A673 (cell line): ENCODE results near the gene SAMD3. TPM values are rescaled to one million over a fixed set of nuclear protein-coding genes. Genes with fewer than 3 reads are reported as not detected.

Source experiments
- BruUV-seq: library from RNA; stranded (reverse); fragments of 400-500 nt; replicated peaks from 2 replicates; lab custom pipeline; 2021; lab: Mats Ljungman, UMichigan
- CTCF ChIA-PET: fragments of 300-600 bp; sonication (Branson Sonifier 250); formaldehyde crosslinking; loops from one replicate; lab custom pipeline; 2022; ENCODE audit warnings: antibody characterized with exemption; lab: Charles Lee
- POLR2A ChIA-PET: fragments of 300-600 bp; sonication (Branson Sonifier 250); formaldehyde crosslinking; loops from one replicate; lab custom pipeline; 2022; ENCODE audit warnings: antibody characterized with exemption; ENCODE audit not compliant: low non-redundant PET; lab: Charles Lee
- DNase-seq: peaks from one replicate; pipeline ENCODE4 v3.0.0-alpha.2; 2015; ENCODE audit warnings: low spot score
- H3K27ac ChIP-seq: fragments of 200-600 bp; sonication (generic); 2 replicates; pipeline ENCODE4 v1.5.1; 2016; ENCODE audit warnings: mixed run types, low read depth, mild to moderate bottlenecking, mixed read lengths, antibody characterized with exemption, low read length; ENCODE audit not compliant: poor library complexity, severe bottlenecking
- H3K27me3 ChIP-seq: fragments of 200-600 bp; sonication (generic); replicated peaks from 2 replicates; pipeline ENCODE4 v1.6.1; 2017; ENCODE audit warnings: mixed run types, low read depth, mild to moderate bottlenecking, mixed read lengths, antibody characterized with exemption, low read length; ENCODE audit not compliant: insufficient read depth, poor library complexity
- H3K36me3 ChIP-seq: fragments of 200-600 bp; sonication (generic); 2 replicates; pipeline ENCODE4 v1.6.1; 2016; ENCODE audit warnings: mixed run types, mild to moderate bottlenecking, mixed read lengths, antibody characterized with exemption, low read length; ENCODE audit not compliant: insufficient read depth, poor library complexity, severe bottlenecking
- H3K4me1 ChIP-seq: fragments of 200-600 bp; sonication (generic); 2 replicates; pipeline ENCODE4 v1.6.1; 2017; ENCODE audit warnings: mixed run types, mild to moderate bottlenecking, mixed read lengths, antibody characterized with exemption, low read length; ENCODE audit not compliant: insufficient read depth, poor library complexity, severe bottlenecking
- H3K4me3 ChIP-seq: fragments of 200-600 bp; sonication (generic); 2 replicates; pipeline ENCODE4 v1.5.1; 2016; ENCODE audit warnings: low read depth, mixed run types, mild to moderate bottlenecking, mixed read lengths, low read length; ENCODE audit not compliant: poor library complexity, severe bottlenecking
- H3K9me3 ChIP-seq: fragments of 200-600 bp; sonication (generic); 2 replicates; pipeline ENCODE4 v1.6.1; 2016; ENCODE audit warnings: mixed run types, low read depth, mild to moderate bottlenecking, mixed read lengths, antibody characterized with exemption, low read length; ENCODE audit not compliant: poor library complexity, severe bottlenecking
- EZH2 ChIP-seq: fragments of 200-600 bp; sonication (generic); IDR thresholded peaks from 2 replicates; pipeline ENCODE4 v1.6.1; 2017; ENCODE audit warnings: borderline replicate concordance, low read depth, mild to moderate bottlenecking, mixed read lengths, antibody characterized with exemption, low read length; ENCODE audit not compliant: poor library complexity, severe bottlenecking
- intact Hi-C: fragments of 100-400 bp; cut with micrococcal nuclease; formaldehyde crosslinking; loops from one replicate; pipeline ENCODE4 v1.10.0; 2022; ENCODE audit not compliant: unreplicated experiment
- total RNA-seq: library from RNA; stranded (reverse); gene quantifications from 2 replicates; pipeline ENCODE4 v1.2.3, GENCODE V29; 2021
- TF ChIP-seq, protein P1 (sequence below): fragments of 300-800, 200-600 bp; sonication (generic); conservative IDR thresholded peaks from 2 replicates; pipeline ENCODE4 v1.5.1; 2017; ENCODE audit warnings: low read depth, mild to moderate bottlenecking, antibody characterized with exemption, low read length, moderate library complexity, mixed read lengths

Gene SAMD3
- total RNA-seq, 1 experiment from 2014 or later = not detected

DNA sequence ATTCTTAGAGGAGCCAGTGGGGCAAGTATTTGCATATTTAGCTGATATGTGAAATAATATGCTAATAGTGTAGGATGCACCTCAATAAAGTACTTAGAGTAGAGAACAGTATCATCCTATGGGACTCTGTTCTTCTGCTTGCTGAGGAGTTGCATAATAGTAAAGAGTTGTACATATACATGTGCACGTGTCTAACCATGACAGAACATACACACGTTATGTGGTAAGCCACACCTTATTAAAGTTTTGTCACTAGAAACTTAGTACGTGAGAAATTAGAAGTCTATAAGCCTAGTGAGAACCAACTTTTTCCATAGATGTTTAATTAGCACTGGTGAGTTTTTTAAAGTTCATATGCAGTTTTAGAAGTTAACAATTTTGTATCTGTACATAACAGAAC lies 123.6 kb downstream of the SAMD3 start:
- ChIA-PET CTCF (no interaction called here), POLR2A (no interaction called here)
- BruUV-seq = no TSS peak
- H3K4me3 ChIP-seq = no peak overlapping the region
- intact Hi-C loops = no loop called here
- TF ChIP-seq EZH2 = no peak
- TF ChIP-seq, protein P1, sequence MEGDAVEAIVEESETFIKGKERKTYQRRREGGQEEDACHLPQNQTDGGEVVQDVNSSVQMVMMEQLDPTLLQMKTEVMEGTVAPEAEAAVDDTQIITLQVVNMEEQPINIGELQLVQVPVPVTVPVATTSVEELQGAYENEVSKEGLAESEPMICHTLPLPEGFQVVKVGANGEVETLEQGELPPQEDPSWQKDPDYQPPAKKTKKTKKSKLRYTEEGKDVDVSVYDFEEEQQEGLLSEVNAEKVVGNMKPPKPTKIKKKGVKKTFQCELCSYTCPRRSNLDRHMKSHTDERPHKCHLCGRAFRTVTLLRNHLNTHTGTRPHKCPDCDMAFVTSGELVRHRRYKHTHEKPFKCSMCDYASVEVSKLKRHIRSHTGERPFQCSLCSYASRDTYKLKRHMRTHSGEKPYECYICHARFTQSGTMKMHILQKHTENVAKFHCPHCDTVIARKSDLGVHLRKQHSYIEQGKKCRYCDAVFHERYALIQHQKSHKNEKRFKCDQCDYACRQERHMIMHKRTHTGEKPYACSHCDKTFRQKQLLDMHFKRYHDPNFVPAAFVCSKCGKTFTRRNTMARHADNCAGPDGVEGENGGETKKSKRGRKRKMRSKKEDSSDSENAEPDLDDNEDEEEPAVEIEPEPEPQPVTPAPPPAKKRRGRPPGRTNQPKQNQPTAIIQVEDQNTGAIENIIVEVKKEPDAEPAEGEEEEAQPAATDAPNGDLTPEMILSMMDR = no peak
- no peaks in the 10 kb centered on the region for H3K9me3 ChIP-seq
- no peaks in the 10 kb centered on the region for H3K27me3 ChIP-seq
- H3K4me1 ChIP-seq = peaks cover 3% of the 10 kb centered on the region
- H3K36me3 ChIP-seq = no peaks in the 10 kb centered on the region
- no peak overlapping the region for H3K27ac ChIP-seq
- no peak for DNase-seq

DNA sequence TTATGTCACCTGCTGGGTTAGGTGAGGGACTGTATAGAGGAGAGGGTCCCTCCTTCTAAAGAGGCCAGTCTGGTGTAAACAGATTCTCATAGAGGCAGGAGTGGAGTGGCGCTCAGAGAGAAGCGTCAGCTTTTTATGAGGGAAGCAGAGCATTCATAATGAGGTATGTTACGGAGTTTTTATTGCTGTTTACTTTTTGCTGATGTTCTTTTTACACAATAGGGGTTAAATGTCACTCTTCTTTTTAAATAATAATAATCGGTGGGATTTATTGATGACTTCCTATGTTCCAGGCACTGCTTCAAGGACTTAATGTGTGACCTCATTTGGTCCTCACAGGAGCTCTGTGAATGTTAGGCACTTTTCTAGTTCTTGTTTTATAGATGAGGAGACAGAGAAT lies 124.4 kb downstream of the SAMD3 start:
- TF ChIP-seq, protein P1 = no peak
- no peak for TF ChIP-seq EZH2

More for the DNA sequence above, 124.4 kb downstream of the SAMD3 start:
- BruUV-seq = no TSS peak
- H3K27ac ChIP-seq = no peak overlapping the region
- DNase-seq = no peak
- H3K4me3 ChIP-seq = no peak overlapping the region
- peaks cover 3% of the 10 kb centered on the region for H3K4me1 ChIP-seq
- ChIA-PET POLR2A (no interaction called here), CTCF (no interaction called here)
- no peaks in the 10 kb centered on the region for H3K36me3 ChIP-seq
- H3K9me3 ChIP-seq = no peaks in the 10 kb centered on the region
- no peaks in the 10 kb centered on the region for H3K27me3 ChIP-seq
- intact Hi-C loops = no loop called here

Other genes with a start within 250 kb of the SAMD3 start
- gene L3MBTL3, start 204.4 kb downstream of the SAMD3 start, total RNA-seq = 39.3 and 40.8 TPM in 2 replicates
- gene TMEM200A, start 143.1 kb upstream of the SAMD3 start, total RNA-seq = 2.0 and 2.3 TPM in 2 replicates